NOMO-1 treated with DMSO at 0.1 percent for 48 hours (cell line): ENCODE measurements around the gene HSF2.
"Not testable (repeated sequence)": the region's sequence is repeated elsewhere in the genome, so short reads cannot be mapped to it uniquely, and the experiment has no call there.

Experiments used
- DNase-seq: peaks from one replicate; lab custom pipeline; 2025; ENCODE audit not compliant: unreplicated experiment; lab: John Stamatoyannopoulos, UW

The HSF2 gene

GRCh38 chr6:122449069-122449468 is 49.6 kb downstream of the HSF2 start:
- no peak for DNase-seq

GRCh38 chr6:122452509-122452908 is 53.1 kb downstream of the HSF2 start:
- DNase-seq, result no peak

GRCh38 chr6:122454673-122455072 is 55.2 kb downstream of the HSF2 start:
- no peak for DNase-seq

DNA sequence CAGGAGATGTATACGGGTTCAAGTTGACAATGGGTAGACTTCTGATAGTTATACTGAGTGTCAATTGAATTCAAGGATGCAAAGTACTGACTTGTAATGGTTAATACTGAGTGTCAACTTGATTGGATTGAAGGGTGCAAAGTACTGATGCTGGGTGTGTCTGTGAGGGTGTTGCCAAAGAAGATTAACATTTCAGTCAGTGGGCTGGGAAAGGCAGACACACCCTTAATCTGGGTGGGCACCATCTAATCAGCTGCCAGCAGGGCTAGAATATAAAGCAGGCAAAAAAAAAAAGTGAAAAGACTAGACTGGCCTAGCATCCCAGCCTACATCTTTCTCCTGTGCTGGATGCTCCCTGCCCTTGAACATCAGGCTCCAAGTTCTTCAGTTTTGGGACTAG is 55.7 kb downstream of the HSF2 start:
- not testable (repeated sequence) for DNase-seq

- no peak for DNase-seq
These were observed 58.6 kb downstream of the HSF2 start for GRCh38 chr6:122458087-122458486.

GRCh38 chr6:122459240-122459639 is 59.8 kb downstream of the HSF2 start:
- DNase-seq, result no peak

GRCh38 chr6:122459865-122460416 is 60.5 kb downstream of the HSF2 start:
- not testable (repeated sequence) for DNase-seq

GRCh38 chr6:122461885-122462284 is 62.4 kb downstream of the HSF2 start:
- no peak for DNase-seq

- peak; percentile 89 for DNase-seq
These were observed 71.9 kb downstream of the HSF2 start, which contains the start of gene SERINC1 for GRCh38 chr6:122471107-122472021. SERINC1 (minus strand) TSS chr6:122471807; CDS start chr6:122471737, 70 bp downstream.

GRCh38 chr6:122472022-122472340 is 72.5 kb downstream of the HSF2 start:
- DNase-seq, result peak; percentile 73

GRCh38 chr6:122476131-122476530 is 76.7 kb downstream of the HSF2 start:
- peak; percentile 28 for DNase-seq

GRCh38 chr6:122482750-122483080 is 83.3 kb downstream of the HSF2 start:
- no peak for DNase-seq
